Cerebellar nuclear complex (tissue), 1 donor: ENCODE results near the gene CPLANE2.
"Not testable (repeated sequence)": the region's sequence is repeated elsewhere in the genome, so short reads cannot be mapped to it uniquely, and the experiment has no call there.

Experiments
- DNase-seq, 2 experiments: peaks; one replicate each; lab custom pipeline; 2025; lab: John Stamatoyannopoulos, UW

CPLANE2 gene

GRCh38 chr1:16248603-16249516 lies 11.9 kb upstream of the CPLANE2 start:
- peak; percentile 76 for DNase-seq

- DNase-seq, result no peak
Measured at GRCh38 chr1:16248007-16248436, 11.0 kb upstream of the CPLANE2 start.

- DNase-seq, result no peak
Measured at GRCh38 chr1:16247441-16247840, 10.5 kb upstream of the CPLANE2 start.

GRCh38 chr1:16246961-16247360 lies 10.0 kb upstream of the CPLANE2 start:
- DNase-seq, result no peak

GRCh38 chr1:16246239-16246638 lies 9.3 kb upstream of the CPLANE2 start:
- DNase-seq, result not testable (repeated sequence)

GRCh38 chr1:16245476-16246196 lies 8.7 kb upstream of the CPLANE2 start:
- DNase-seq, result no peak

- no peak for DNase-seq
Measured at GRCh38 chr1:16244650-16245285, 7.8 kb upstream of the CPLANE2 start.

GRCh38 chr1:16243936-16244649 lies 7.1 kb upstream of the CPLANE2 start:
- peak in 1 of 2 experiments; percentile 43 for DNase-seq

GRCh38 chr1:16243215-16243610 lies 6.2 kb upstream of the CPLANE2 start:
- no peak for DNase-seq

GRCh38 chr1:16242556-16243214 lies 5.7 kb upstream of the CPLANE2 start:
- DNase-seq, result no peak

- DNase-seq, result no peak
Measured at GRCh38 chr1:16241221-16241708, 4.3 kb upstream of the CPLANE2 start.

- no peak for DNase-seq
Measured at GRCh38 chr1:16239972-16240491, 3.0 kb upstream of the CPLANE2 start.

- DNase-seq, result no peak
Measured at GRCh38 chr1:16237343-16237830, 404 bp upstream of the CPLANE2 start.

- no peak for DNase-seq
Measured at GRCh38 chr1:16235944-16236510, 956 bp downstream of the CPLANE2 start.

GRCh38 chr1:16235347-16235746 lies 1.6 kb downstream of the CPLANE2 start:
- DNase-seq, result no peak

- no peak for DNase-seq
Measured at GRCh38 chr1:16233431-16233830, 3.6 kb downstream of the CPLANE2 start.

GRCh38 chr1:16232316-16232710 lies 4.7 kb downstream of the CPLANE2 start:
- DNase-seq, result no peak

GRCh38 chr1:16231331-16232315 lies 5.4 kb downstream of the CPLANE2 start:
- DNase-seq, result no peak

GRCh38 chr1:16230744-16231143 lies 6.2 kb downstream of the CPLANE2 start:
- no peak for DNase-seq
